Measurements from ENCODE around the gene MARCHF7. TPM values are rescaled to one million over a fixed set of nuclear protein-coding genes. Genes with fewer than 3 reads are reported as not detected.
A peak's percentile ranks its signal among the peaks of the same experiment; 100 is the strongest.

MARCHF7 gene
- total RNA-seq, 4 donors from 2014 or later, result 101 to 132 (median 103) TPM

DNA sequence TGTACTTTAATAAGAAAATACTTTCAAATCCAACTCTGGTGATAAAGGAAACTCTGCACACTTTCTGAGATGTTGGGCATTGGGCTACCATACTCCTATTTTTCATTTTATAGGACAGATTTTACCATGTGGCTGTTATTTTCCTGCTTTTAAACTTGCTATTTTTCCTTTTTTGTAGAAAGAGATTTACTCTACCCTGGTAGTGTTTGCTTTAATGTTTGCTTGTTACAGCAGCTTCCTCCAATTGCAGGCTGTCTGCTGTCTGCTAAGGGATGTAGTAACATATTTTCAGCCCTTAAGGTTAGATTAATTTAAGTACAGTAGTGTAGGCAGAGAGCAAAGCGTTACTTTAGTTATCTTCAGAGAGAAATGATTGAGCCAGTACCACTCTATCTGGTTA lies 38.6 kb downstream of the MARCHF7 start:
- no peak for TF ChIP-seq POLR2A (IDR thresholded peaks at IDR 0.05)
- TF ChIP-seq, protein P1, sequence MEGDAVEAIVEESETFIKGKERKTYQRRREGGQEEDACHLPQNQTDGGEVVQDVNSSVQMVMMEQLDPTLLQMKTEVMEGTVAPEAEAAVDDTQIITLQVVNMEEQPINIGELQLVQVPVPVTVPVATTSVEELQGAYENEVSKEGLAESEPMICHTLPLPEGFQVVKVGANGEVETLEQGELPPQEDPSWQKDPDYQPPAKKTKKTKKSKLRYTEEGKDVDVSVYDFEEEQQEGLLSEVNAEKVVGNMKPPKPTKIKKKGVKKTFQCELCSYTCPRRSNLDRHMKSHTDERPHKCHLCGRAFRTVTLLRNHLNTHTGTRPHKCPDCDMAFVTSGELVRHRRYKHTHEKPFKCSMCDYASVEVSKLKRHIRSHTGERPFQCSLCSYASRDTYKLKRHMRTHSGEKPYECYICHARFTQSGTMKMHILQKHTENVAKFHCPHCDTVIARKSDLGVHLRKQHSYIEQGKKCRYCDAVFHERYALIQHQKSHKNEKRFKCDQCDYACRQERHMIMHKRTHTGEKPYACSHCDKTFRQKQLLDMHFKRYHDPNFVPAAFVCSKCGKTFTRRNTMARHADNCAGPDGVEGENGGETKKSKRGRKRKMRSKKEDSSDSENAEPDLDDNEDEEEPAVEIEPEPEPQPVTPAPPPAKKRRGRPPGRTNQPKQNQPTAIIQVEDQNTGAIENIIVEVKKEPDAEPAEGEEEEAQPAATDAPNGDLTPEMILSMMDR (IDR thresholded peaks at IDR 0.05), result no peak

DNA sequence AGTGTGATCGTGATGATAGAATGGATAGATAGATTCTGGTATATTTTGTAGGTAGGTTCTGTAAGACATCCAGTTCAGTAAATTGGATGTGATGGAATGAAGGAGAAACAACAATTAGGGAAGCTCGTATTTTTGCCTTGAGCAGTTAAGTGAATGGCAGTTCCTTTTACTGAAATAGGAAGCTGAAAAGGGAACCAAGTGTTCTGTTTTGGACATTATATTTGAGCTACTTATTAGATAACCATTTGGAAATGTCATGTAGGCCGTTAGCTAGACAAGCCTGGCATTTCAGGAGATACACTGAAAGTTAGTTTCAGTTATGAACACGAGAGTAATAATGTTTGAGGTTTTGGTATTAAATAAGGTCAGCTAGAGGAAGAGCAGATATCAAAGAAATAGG lies 41.5 kb downstream of the MARCHF7 start:
- Histone ChIP-seq H3K36me3 (peaks cover 3 to 94% (median 16%) of the 10 kb centered on the region in 3 donors), H3K4me3 (no peak overlapping the region), H3K9me3 (no peaks in the 10 kb centered on the region), H3K27me3 (no peaks in the 10 kb centered on the region), H3K27ac (peak overlapping the region in 1 of 4 donors; percentile 25), H3K4me1 (peaks cover 0 to 30% (median 20%) of the 10 kb centered on the region in 3 donors)
- 65 to 68% methylated on average over 4 of the region's 4 CpGs for WGBS, 2 donors
- intact Hi-C loops (cut with DNase I), result no loop called here
- no peak for DNase-seq
- TF ChIP-seq, protein P1 (IDR thresholded peaks at IDR 0.05), result no peak
- TF ChIP-seq POLR2A (IDR thresholded peaks at IDR 0.05), result no peak

More for the DNA sequence above, 38.6 kb downstream of the MARCHF7 start:
- Histone ChIP-seq H3K36me3 (peaks cover 13 to 96% (median 23%) of the 10 kb centered on the region in 3 donors), H3K4me1 (peaks cover 0 to 19% (median 7%) of the 10 kb centered on the region in 3 donors), H3K27me3 (no peaks in the 10 kb centered on the region), H3K9me3 (no peaks in the 10 kb centered on the region), H3K27ac (no peak overlapping the region), H3K4me3 (no peak overlapping the region)
- WGBS, 2 donors, result 83 to 93% methylated on average over 1 of the region's 1 CpG
- intact Hi-C loops (cut with DNase I), result no loop called here
- no peak for DNase-seq

DNA sequence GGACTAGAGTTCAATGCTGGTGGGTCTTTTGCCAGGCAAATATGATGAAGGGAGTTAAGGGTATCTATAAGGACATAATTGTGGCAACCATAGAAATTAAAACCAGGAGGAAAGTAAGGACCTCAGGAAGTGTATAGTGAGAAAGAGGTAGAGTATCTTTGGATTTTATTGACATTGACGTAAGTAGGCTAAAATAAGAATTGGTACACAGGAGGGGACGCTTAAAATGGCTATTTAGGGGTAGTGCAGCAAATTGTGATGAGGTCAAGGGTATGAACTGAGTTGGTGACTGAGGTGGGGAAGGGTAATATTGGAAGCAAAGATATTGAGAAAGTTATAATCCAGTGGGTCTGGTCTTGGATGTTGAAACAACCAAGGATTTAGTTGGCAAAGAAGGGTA lies 42.7 kb downstream of the MARCHF7 start:
- Histone ChIP-seq H3K9me3 (no peaks in the 10 kb centered on the region), H3K36me3 (peaks cover 0 to 94% (median 17%) of the 10 kb centered on the region in 3 donors), H3K4me1 (peaks cover 0 to 30% (median 20%) of the 10 kb centered on the region in 3 donors), H3K27ac (no peak overlapping the region), H3K27me3 (no peaks in the 10 kb centered on the region), H3K4me3 (no peak overlapping the region)
- no peak for TF ChIP-seq POLR2A (IDR thresholded peaks at IDR 0.05)
- TF ChIP-seq, protein P1 (IDR thresholded peaks at IDR 0.05), result no peak
- WGBS, 2 donors, result 91 to 95% methylated on average over 2 of the region's 2 CpGs
- intact Hi-C loops (cut with DNase I), result no loop called here
- no peak for DNase-seq

DNA sequence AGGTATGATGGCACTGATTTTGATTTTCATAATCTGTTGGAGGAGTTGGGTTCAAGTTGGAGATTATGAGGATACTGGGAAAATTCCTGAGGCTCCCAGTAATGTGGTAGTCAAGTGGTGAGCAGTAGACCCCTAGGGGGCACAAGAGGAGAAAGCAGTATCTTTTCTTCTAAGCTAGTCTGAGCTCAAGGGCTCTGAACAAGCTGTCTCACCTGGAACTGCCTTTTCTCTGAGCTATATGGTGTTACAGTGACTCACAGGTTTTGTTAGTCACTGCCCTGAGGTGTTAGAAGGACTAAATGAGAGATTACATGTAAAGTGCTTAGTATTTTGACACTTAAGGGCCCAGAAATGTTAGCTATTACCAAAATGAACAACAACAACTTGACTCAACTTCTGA lies 43.5 kb downstream of the MARCHF7 start:
- no peaks in the 10 kb centered on the region for H3K9me3 ChIP-seq
- DNase-seq, result no peak
- no peaks in the 10 kb centered on the region for H3K27me3 ChIP-seq
- H3K4me3 ChIP-seq, result no peak overlapping the region
- TF ChIP-seq POLR2A (IDR thresholded peaks at IDR 0.05), result no peak
- TF ChIP-seq, protein P1 (IDR thresholded peaks at IDR 0.05), result peak in 2 of 6 experiments; percentile 21 to 47
- intact Hi-C loops (cut with DNase I), result no loop called here
- H3K27ac ChIP-seq, result peak overlapping the region in 3 of 4 donors; percentile 11 to 47 (median 20)
- peaks cover 0 to 30% (median 20%) of the 10 kb centered on the region in 3 donors for H3K4me1 ChIP-seq
- H3K36me3 ChIP-seq, result peaks cover 0 to 94% (median 22%) of the 10 kb centered on the region in 3 donors

DNA sequence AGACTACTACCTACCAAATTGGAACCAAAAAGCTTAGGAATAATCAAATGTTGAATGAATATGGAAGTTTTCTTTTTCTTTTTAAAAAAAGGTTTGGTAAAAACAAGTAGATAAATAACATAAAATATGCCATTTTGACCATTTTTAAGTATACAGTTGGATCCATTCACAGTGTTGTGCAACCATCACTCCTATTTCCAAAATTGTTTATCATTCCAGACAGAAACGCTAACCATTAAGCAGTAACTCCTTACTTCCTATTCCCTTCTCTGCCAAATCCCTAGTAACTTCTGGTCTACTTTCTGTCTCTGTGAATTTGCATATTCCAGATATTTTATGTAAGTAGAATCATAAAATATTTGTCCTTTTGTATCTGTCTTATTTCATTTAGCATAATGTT lies 45.9 kb downstream of the MARCHF7 start:
- intact Hi-C loops (cut with DNase I), result no loop called here
- Histone ChIP-seq H3K36me3 (peaks cover 5 to 93% (median 22%) of the 10 kb centered on the region in 3 donors), H3K27me3 (no peaks in the 10 kb centered on the region), H3K9me3 (no peaks in the 10 kb centered on the region), H3K4me1 (peaks cover 0 to 30% (median 20%) of the 10 kb centered on the region in 3 donors), H3K27ac (no peak overlapping the region), H3K4me3 (no peak overlapping the region)
- TF ChIP-seq POLR2A (IDR thresholded peaks at IDR 0.05), result no peak
- TF ChIP-seq, protein P1 (IDR thresholded peaks at IDR 0.05), result no peak
- 60 to 67% methylated on average over 1 of the region's 1 CpG for WGBS, 2 donors
- DNase-seq, result no peak

All from esophagus squamous epithelium (tissue), 5 donors.